ENCODE measurements around the gene OTOG.

Gene OTOG

DNA sequence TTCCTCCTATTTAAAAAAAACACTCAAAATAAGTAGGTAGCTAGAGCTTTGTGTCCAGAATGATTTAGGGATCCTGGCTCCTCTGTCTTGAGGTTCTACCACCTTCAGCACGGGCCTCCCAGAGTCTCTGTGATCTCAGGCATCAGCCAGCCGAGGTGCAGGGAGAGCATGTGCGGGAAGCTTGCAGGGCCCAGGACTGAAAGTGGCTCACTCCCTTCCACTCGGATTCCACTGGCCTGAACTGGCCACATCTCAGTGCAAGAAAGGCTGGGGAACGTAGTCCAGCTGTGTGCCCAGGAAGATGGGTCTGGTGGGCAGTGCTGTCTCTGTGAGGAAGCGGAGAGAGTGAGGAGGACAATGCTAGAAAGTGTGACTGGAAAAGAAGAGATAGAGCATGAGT, 104.0 kb downstream of the OTOG start:
- Histone ChIP-seq H3K27ac (ENCODE audit: low read depth, low read length) (no peak overlapping the region), H3K9ac (ENCODE audit: low read length) (no peak overlapping the region), H3K27me3 (ENCODE audit: control insufficient read depth, insufficient read depth, low read length) (no peaks in the 10 kb centered on the region), H3K36me3 (ENCODE audit: control insufficient read depth, insufficient read depth, low read length) (no peaks in the 10 kb centered on the region), H3K4me3 (ENCODE audit: low read length) (no peak overlapping the region), H3K4me1 (ENCODE audit: control insufficient read depth, insufficient read depth, low read length) (no peaks in the 10 kb centered on the region)

DNA sequence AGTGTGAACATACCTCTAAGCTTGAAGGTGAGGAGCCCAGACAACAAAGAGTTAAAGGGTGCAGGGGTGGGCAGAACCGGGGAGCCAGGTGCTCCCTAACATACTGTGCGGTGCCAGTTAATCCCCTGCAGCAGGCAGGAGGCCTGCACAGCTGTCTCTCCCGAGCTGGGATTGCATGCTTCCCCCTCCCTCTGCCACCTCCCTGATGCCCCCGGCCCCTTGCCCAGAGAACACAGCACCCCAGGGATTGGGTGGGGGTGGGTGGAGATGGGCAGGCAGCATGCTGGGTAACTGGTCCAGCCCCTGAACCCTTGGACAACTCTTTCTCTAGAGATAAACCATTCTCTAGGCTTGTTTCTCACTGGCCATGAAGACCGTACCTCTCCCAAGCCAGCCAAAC, 104.6 kb downstream of the OTOG start:
- H3K9ac ChIP-seq (ENCODE audit: low read length): no peak overlapping the region
- H3K27ac ChIP-seq (ENCODE audit: low read depth, low read length): no peak overlapping the region
- no peaks in the 10 kb centered on the region for H3K27me3 ChIP-seq (ENCODE audit: control insufficient read depth, insufficient read depth, low read length)
- no peak overlapping the region for H3K4me3 ChIP-seq (ENCODE audit: low read length)
- no peaks in the 10 kb centered on the region for H3K36me3 ChIP-seq (ENCODE audit: control insufficient read depth, insufficient read depth, low read length)
- no peaks in the 10 kb centered on the region for H3K4me1 ChIP-seq (ENCODE audit: control insufficient read depth, insufficient read depth, low read length)

DNA sequence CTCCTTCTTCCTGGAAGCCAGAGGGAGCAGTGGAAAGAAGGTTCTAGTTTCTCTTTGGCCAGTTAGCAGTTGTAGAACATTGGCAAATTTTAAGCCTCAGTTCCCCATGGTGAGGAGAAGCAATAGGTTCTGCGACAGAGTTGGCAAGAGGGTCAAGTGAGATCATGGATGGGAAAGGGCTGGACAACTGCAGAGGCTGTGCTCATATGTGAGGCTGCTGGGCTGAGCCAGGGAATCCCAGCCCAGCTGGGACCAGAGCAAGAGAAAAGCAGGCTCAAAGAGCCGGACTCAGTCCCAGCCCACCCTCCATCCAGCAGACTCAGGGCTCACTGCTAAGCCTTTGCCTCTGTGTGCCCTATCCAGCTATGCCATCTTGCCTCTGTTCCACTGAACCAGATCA, 105.5 kb downstream of the OTOG start:
- H3K27ac ChIP-seq (ENCODE audit: low read depth, low read length): no peak overlapping the region
- H3K9ac ChIP-seq (ENCODE audit: low read length): no peak overlapping the region
- H3K36me3 ChIP-seq (ENCODE audit: control insufficient read depth, insufficient read depth, low read length): no peaks in the 10 kb centered on the region
- no peaks in the 10 kb centered on the region for H3K4me1 ChIP-seq (ENCODE audit: control insufficient read depth, insufficient read depth, low read length)
- H3K27me3 ChIP-seq (ENCODE audit: control insufficient read depth, insufficient read depth, low read length): no peaks in the 10 kb centered on the region
- no peak overlapping the region for H3K4me3 ChIP-seq (ENCODE audit: low read length)

DNA sequence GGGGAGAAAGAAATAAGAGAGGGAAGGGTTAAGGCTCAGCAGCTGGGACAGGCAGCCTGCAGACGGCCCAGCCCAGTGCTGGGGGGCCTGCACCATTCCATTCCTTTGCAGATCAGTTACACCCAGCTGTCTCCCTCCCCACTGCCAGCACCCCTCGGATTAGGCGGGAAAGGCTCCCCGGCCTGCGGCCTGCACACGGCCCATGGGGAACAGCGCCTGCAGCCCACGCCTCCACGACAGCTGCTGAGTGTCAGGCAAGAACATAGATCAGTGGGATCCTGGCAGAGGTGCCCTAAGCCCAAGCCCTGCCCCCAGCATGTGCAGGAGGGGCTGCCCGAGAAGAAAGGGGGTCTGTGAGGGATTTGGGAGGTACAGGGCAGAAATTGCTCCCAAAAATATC, 106.6 kb downstream of the OTOG start:
- Histone ChIP-seq H3K27me3 (ENCODE audit: control insufficient read depth, insufficient read depth, low read length) (no peaks in the 10 kb centered on the region), H3K9ac (ENCODE audit: low read length) (no peak overlapping the region), H3K4me3 (ENCODE audit: low read length) (no peak overlapping the region), H3K4me1 (ENCODE audit: control insufficient read depth, insufficient read depth, low read length) (no peaks in the 10 kb centered on the region), H3K36me3 (ENCODE audit: control insufficient read depth, insufficient read depth, low read length) (no peaks in the 10 kb centered on the region), H3K27ac (ENCODE audit: low read depth, low read length) (no peak overlapping the region)

DNA sequence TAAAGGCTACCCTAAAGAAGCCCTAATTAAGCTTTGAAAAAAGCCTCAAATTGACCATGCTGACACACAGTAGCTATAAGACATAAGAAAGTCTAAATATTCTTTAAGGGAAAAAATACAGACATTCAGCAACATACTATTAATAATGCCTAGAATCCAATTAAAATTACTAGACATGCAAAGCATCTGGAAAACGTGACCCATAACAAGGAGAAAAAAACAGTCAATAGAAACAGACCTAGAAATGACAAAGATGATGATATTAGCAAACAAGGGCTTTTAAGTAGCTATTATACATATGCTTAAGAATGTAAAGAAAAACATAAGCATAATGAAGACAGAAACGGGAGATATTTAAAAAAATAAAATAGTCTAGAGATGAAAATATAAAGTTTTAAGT, 108.6 kb downstream of the OTOG start:
- no peak overlapping the region for H3K27ac ChIP-seq (ENCODE audit: low read depth, low read length)
- no peak overlapping the region for H3K4me3 ChIP-seq (ENCODE audit: low read length)
- no peak overlapping the region for H3K9ac ChIP-seq (ENCODE audit: low read length)
- H3K4me1 ChIP-seq (ENCODE audit: control insufficient read depth, insufficient read depth, low read length): no peaks in the 10 kb centered on the region
- H3K36me3 ChIP-seq (ENCODE audit: control insufficient read depth, insufficient read depth, low read length): no peaks in the 10 kb centered on the region
- H3K27me3 ChIP-seq (ENCODE audit: control insufficient read depth, insufficient read depth, low read length): no peaks in the 10 kb centered on the region

DNA sequence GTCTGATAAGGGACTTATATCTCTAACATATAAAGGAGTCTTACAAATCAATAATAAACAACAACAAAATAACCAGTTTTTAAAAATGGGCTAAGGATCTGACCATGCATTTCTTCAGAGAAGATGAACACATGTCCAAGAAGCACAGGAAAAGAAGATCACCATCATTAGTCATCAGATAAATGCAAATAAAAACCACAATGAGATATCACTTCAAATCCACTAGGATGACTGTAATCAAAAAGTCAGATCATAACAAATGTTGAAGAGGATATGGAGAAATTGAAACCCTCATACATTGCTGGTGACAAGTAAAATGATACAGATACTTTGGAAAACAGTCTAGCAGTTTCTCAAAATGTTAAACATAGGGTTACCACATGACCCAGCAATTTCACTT, 111.2 kb downstream of the OTOG start:
- no peak overlapping the region for H3K9ac ChIP-seq (ENCODE audit: low read length)
- H3K27ac ChIP-seq (ENCODE audit: low read depth, low read length): no peak overlapping the region
- H3K36me3 ChIP-seq (ENCODE audit: control insufficient read depth, insufficient read depth, low read length): no peaks in the 10 kb centered on the region
- H3K27me3 ChIP-seq (ENCODE audit: control insufficient read depth, insufficient read depth, low read length): no peaks in the 10 kb centered on the region
- H3K4me1 ChIP-seq (ENCODE audit: control insufficient read depth, insufficient read depth, low read length): no peaks in the 10 kb centered on the region
- H3K4me3 ChIP-seq (ENCODE audit: low read length): no peak overlapping the region

DNA sequence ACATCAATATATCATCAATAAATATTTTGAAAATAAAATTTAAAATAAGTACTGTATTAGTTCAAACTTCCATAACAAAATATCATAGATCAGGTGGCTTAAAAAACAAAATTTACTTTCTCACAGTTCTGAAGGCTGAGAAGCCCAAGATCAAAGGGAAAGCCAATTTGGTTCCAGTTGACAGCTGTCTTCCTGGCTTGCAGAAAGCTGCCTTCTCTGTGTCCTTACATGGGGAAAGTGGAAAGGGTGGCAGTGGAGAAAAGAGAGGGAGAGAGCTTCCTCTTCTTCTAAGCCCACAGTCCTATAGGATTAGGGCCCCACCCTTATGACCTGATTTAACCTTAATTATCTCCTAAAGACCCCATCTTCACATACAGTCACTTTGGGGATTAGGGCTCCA, 121.1 kb downstream of the OTOG start:
- Histone ChIP-seq H3K27me3 (ENCODE audit: control insufficient read depth, insufficient read depth, low read length) (no peaks in the 10 kb centered on the region), H3K9ac (ENCODE audit: low read length) (no peak overlapping the region), H3K36me3 (ENCODE audit: control insufficient read depth, insufficient read depth, low read length) (no peaks in the 10 kb centered on the region), H3K4me3 (ENCODE audit: low read length) (no peak overlapping the region), H3K27ac (ENCODE audit: low read depth, low read length) (no peak overlapping the region), H3K4me1 (ENCODE audit: control insufficient read depth, insufficient read depth, low read length) (no peaks in the 10 kb centered on the region)

DNA sequence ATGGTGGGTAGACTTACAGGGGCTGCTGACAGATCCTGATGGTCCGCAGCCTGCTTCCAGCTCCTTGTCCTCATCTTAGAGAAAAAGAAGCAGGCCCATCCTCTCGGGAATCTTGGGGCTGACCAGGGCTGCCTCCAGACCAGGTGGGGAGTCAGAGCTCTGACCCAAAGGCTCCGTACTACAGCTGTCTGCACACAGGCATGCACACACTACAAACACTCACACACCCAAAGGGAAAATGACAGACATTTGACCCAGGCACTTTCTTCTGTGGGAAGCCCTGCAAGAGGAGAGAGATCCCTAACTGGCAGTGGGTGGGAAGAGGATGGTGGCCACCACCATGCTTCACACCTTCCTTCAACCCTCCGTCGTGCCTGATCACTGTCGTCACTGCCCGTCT, 125.4 kb downstream of the OTOG start:
- no peak overlapping the region for H3K4me3 ChIP-seq (ENCODE audit: low read length)
- H3K27me3 ChIP-seq (ENCODE audit: control insufficient read depth, insufficient read depth, low read length): no peaks in the 10 kb centered on the region
- no peak overlapping the region for H3K27ac ChIP-seq (ENCODE audit: low read depth, low read length)
- H3K9ac ChIP-seq (ENCODE audit: low read length): no peak overlapping the region
- H3K36me3 ChIP-seq (ENCODE audit: control insufficient read depth, insufficient read depth, low read length): no peaks in the 10 kb centered on the region
- no peaks in the 10 kb centered on the region for H3K4me1 ChIP-seq (ENCODE audit: control insufficient read depth, insufficient read depth, low read length)

DNA sequence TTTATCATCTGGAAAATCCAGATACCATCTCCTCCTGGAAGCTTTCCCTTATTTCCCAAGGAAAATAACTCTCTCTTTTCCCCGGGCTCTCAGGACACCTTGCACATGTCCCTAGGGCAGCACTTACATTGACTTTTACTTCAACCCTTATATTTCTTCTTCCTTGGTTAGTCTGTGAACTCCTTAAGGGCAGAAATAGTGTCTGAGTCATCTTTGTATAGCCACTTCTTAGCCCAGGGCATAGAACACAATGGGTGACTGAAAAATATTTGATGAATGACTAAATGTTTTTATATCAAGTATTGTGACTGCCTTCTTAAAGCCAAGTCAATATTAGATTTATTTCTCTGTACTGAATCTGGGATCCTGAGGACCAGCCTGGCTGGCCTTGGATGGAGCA, 126.9 kb downstream of the OTOG start:
- H3K36me3 ChIP-seq (ENCODE audit: control insufficient read depth, insufficient read depth, low read length): no peaks in the 10 kb centered on the region
- H3K4me3 ChIP-seq (ENCODE audit: low read length): no peak overlapping the region
- no peak overlapping the region for H3K9ac ChIP-seq (ENCODE audit: low read length)
- no peak overlapping the region for H3K27ac ChIP-seq (ENCODE audit: low read depth, low read length)
- no peaks in the 10 kb centered on the region for H3K27me3 ChIP-seq (ENCODE audit: control insufficient read depth, insufficient read depth, low read length)
- no peaks in the 10 kb centered on the region for H3K4me1 ChIP-seq (ENCODE audit: control insufficient read depth, insufficient read depth, low read length)

DNA sequence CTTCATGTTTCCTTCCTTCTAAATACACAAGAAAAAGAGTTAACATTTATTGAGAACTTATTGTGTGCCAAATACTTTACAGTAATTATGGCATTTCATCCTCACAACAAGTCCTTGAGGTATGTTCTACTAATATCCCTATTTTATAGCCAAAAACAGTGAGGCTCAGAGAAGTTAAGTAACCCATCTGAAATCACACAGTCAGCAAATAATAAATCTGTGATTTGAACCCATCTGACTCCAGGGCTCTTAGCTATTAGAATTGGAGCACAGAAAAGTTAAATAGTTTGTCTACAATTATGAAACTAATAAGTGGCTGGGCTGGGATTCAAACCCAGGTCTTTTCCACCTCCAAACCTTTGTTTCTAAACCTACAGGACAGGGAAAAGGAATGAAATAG, 135.8 kb downstream of the OTOG start:
- H3K27me3 ChIP-seq (ENCODE audit: control insufficient read depth, insufficient read depth, low read length): no peaks in the 10 kb centered on the region
- no peaks in the 10 kb centered on the region for H3K36me3 ChIP-seq (ENCODE audit: control insufficient read depth, insufficient read depth, low read length)
- no peak overlapping the region for H3K9ac ChIP-seq (ENCODE audit: low read length)
- no peaks in the 10 kb centered on the region for H3K4me1 ChIP-seq (ENCODE audit: control insufficient read depth, insufficient read depth, low read length)
- H3K4me3 ChIP-seq (ENCODE audit: low read length): no peak overlapping the region
- no peak overlapping the region for H3K27ac ChIP-seq (ENCODE audit: low read depth, low read length)

DNA sequence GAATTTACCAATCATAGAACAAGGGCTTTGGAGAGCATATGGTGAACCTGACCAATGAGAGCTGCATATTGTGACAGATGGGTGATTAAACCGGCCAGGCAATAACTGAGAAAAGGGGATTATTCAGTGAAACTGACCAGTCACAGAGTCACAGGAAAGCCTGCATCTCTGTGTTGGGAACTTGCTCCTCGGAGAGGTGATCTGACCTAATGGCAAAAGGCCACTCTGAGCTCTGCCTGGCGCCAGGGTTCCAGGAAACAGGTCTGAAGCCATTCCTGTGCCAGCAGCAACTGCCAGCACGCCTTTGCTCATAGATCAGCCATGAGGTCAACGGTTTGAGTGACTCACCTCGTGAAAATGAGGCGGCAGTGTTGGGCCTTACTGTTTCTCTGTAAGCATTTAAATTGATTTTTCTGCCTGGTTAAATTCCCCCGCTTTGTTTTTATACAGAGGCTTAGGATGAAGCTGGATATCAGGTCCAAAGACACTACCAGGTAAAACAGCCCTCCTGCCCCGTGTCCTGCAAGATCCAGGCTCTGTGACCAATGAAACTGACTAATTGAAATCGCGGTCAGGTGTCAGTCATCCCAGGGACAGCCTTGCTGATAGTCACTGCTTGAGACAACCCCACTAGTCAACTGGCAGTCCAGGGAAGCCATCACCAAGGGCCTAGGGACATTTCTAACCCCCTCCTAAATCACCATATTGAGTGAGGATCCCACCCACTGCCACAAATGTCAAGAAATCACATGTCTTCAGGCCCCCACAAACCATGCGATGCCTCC, 136.5 kb downstream of the OTOG start:
- no peak overlapping the region for H3K9ac ChIP-seq (ENCODE audit: low read length)
- no peak overlapping the region for H3K27ac ChIP-seq (ENCODE audit: low read depth, low read length)
- no peak overlapping the region for H3K4me3 ChIP-seq (ENCODE audit: low read length)
- no peaks in the 10 kb centered on the region for H3K27me3 ChIP-seq (ENCODE audit: control insufficient read depth, insufficient read depth, low read length)
- no peaks in the 10 kb centered on the region for H3K36me3 ChIP-seq (ENCODE audit: control insufficient read depth, insufficient read depth, low read length)
- no peaks in the 10 kb centered on the region for H3K4me1 ChIP-seq (ENCODE audit: control insufficient read depth, insufficient read depth, low read length)

DNA sequence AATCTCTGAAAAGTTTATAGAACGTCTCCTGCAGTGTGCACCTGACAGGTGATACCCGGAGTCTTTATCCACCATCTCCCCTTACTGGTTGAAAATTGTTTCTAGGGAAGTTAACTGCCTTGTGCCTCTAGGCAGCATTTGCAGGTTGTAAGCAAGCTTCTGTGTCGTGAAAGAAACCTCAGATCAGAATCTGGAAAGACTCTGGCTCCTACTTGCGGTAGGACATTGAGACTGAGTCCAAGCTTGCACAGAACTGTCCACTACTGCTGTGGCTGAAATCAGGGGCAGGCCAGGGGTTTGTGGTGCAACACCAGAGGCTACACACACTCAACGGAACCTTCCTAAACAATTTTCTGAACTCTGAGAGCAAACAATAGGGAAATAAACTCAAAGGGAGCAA, 137.5 kb downstream of the OTOG start:
- Histone ChIP-seq H3K27ac (ENCODE audit: low read depth, low read length) (no peak overlapping the region), H3K4me3 (ENCODE audit: low read length) (no peak overlapping the region), H3K27me3 (ENCODE audit: control insufficient read depth, insufficient read depth, low read length) (no peaks in the 10 kb centered on the region), H3K36me3 (ENCODE audit: control insufficient read depth, insufficient read depth, low read length) (no peaks in the 10 kb centered on the region), H3K9ac (ENCODE audit: low read length) (no peak overlapping the region), H3K4me1 (ENCODE audit: control insufficient read depth, insufficient read depth, low read length) (no peaks in the 10 kb centered on the region)

DNA sequence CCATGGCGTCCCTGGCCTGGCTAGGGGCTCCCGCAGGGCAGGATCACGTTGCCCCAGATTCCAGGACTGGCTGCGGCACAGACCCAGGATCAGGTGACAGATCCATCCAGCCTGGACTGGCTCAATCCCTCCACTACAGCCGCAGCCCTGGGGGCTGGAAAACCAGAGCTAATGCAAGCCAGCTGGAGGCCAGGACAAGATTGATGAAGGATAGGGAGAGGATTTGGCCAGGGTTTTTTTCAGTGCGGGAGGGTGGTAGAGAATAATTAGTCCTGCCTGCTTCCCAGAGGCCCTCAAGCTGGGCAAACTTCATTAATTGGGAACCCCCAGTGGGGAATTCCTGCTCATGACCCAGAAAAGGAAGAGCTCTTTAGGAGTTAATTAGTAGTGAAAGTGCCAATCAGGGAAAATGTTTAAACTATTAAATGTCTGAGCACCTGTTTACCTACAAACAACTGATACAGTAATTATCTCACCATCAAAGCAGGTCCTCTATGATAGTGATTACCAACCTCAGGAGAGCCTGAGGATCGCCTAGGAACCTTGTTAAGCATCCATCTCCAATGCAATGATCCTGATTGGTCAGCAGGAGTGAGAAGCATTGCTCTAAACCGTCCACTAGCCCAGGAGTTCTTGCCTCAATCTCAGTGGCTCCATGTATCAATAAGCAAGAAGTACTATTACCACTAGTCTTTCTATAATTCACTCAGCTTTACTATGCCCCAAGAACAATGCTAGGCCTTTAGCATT, 139.3 kb downstream of the OTOG start:
- no peak overlapping the region for H3K27ac ChIP-seq (ENCODE audit: low read depth, low read length)
- no peaks in the 10 kb centered on the region for H3K36me3 ChIP-seq (ENCODE audit: control insufficient read depth, insufficient read depth, low read length)
- no peak overlapping the region for H3K9ac ChIP-seq (ENCODE audit: low read length)
- H3K27me3 ChIP-seq (ENCODE audit: control insufficient read depth, insufficient read depth, low read length): no peaks in the 10 kb centered on the region
- no peaks in the 10 kb centered on the region for H3K4me1 ChIP-seq (ENCODE audit: control insufficient read depth, insufficient read depth, low read length)
- H3K4me3 ChIP-seq (ENCODE audit: low read length): no peak overlapping the region
